ENCODE measurements around the gene TRPC4AP. TPM values are rescaled to one million over a fixed set of nuclear protein-coding genes. Genes with fewer than 3 reads are reported as not detected.

Gene TRPC4AP
- total RNA-seq, 1 experiment from 2014 or later = 48.6 TPM

DNA sequence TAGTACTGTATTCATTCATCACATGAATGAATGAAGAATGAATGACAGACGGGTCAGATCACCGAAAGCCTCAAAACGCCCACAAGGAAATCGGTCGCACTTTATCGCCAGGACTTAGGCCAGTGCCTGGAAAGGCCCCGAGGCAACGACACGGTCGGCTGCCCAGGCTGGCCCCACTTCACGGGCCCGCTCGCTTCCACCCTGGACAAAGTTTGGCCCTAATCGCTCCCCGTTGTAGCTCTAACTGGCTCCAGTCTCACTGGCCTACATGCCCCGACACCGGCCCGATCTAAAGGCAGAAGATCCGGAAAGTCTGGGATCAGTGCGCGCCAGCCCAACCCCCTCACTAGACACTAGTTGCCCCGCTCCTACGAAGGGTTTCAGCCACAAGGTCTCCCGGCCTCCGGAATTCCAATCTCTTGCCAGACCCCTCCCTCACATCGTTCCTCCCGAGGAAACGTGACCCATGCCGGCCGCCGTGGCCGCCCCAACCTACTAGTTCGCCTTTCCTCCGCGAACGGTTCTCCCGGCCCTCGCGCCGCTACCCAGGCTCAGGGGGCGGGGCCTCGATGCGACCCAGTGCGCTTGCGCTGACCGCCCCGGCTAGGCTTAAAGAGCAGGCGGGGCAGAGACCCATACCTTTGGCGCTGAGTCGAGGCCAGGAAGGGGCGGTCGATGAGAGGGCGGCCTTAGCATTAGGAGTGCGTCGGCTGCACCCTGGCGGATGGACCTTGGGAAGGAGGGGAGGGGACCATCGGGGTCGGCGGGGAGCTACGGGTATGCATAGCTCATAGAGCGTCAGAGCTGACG is 137.2 kb downstream of the TRPC4AP start, which contains the start of the genes GSS and MYH7B:
GSS (minus strand) TSS at position 576 of the 810 bp plus-strand sequence. CDS start 3,954 bp downstream, outside the sequence.
MYH7B (plus strand) TSS at position 638 of the 810 bp plus-strand sequence. CDS start 22,138 bp downstream, outside the sequence.
- ChIA-PET CTCF (interaction anchor here (0.6 to 3.3 kb wide), 3 partner anchors 80 to 120 kb away, joined by 4 to 26 read pairs (median 4); partner anchors contain the start of genes ACSS2 and GGT7), RAD21 (ENCODE audit: low non-redundant PET in 1 of 2, low total read pairs in 2 of 2, uncharacterized antibody in 2 of 2, unreplicated experiment in 2 of 2) (interaction anchor here (0.5 to 1.5 kb wide), 6 partner anchors 11 to 252 kb away, joined by 3 to 11 read pairs (median 4); partner anchors contain the start of gene ACSS2 (in 1 of the 2)), POLR2A (interaction anchor here (0.6 to 1.5 kb wide), 5 partner anchors 11 to 130 kb away, joined by 3 to 7 read pairs (median 3); partner anchors contain the start of genes ACSS2 and NCOA6)
- TSS peak; percentile 78 for BruUV-seq (replicated peaks)
- ATAC-seq (peak; percentile 94), DNase-seq (ENCODE audit: low read depth, low spot score) (peak; percentile 91)
- Histone ChIP-seq H3K27ac (ENCODE audit: low read depth, low read length) (peak within 1 kb of the TSS; percentile 75), H3K27me3 (ENCODE audit: insufficient read depth, low read length) (no peaks in the 10 kb centered on the region), H3K4me2 (ENCODE audit: low read length) (peak within 1 kb of the TSS; percentile 95), H3K9me2 (ENCODE audit: insufficient read depth) (no peaks in the 10 kb centered on the region), H3K9me3 (ENCODE audit: control insufficient read depth in 1 of 2, insufficient read depth in 1 of 2, low read depth in 1 of 2, low read length in 2 of 2) (no peaks in the 10 kb centered on the region), H2AFZ (ENCODE audit: low read depth, low read length, poor library complexity, severe bottlenecking) (peak within 1 kb of the TSS; percentile 37), H3K36me3 (ENCODE audit: control insufficient read depth in 1 of 2, insufficient read depth in 2 of 2, low read length in 2 of 2) (peaks cover 2 to 8% of the 10 kb centered on the region in 2 experiments; a peak in 1 of 4 replicates), H3K4me1 (ENCODE audit: control insufficient read depth in 1 of 2, insufficient read depth in 2 of 2, low read length in 2 of 2) (peaks cover 7 to 19% of the 10 kb centered on the region in 2 experiments), H3K9ac (ENCODE audit: low read length) (peak within 1 kb of the TSS; percentile 86), H4K20me1 (ENCODE audit: insufficient read depth) (no peaks in the 10 kb centered on the region), H3K79me2 (ENCODE audit: insufficient read depth, low read length) (peaks cover 15% of the 10 kb centered on the region), H3K4me3 (replicated peaks in 1 of 2; ENCODE audit: low read depth in 1 of 2, low read length in 2 of 2) (peak within 1 kb of the TSS; percentile 88 to 91)
- intact Hi-C loops (cut with micrococcal nuclease) = loop anchor here (1.0 kb wide), 1 partner anchor 79 kb away; the partner anchor contains the start of gene ACSS2
- TF ChIP-seq YY1 (IDR thresholded peaks at IDR 0.05; ENCODE audit: extremely low read depth, insufficient replicate concordance, low read depth, low read length) (peak; percentile 37), ZNF274 (IDR thresholded peaks at IDR 0.05; ENCODE audit: low read depth, low read length) (no peak), RAD21 (IDR thresholded peaks at IDR 0.05; ENCODE audit: low read depth) (peak; percentile 89), ZFX (IDR thresholded peaks at IDR 0.05) (peak; percentile 76), ZBTB33 (IDR thresholded peaks at IDR 0.05; ENCODE audit: extremely low read depth, insufficient replicate concordance, low read length) (peak; percentile 31), EZH2 (IDR thresholded peaks at IDR 0.05) (no peak), SRF (IDR thresholded peaks at IDR 0.05; ENCODE audit: low read depth) (peak; percentile 13; the same call in 1 of the 2 replicates), MAX (IDR thresholded peaks at IDR 0.05) (peak; percentile 47), SIN3A (IDR thresholded peaks at IDR 0.05; ENCODE audit: low read depth) (peak; percentile 17; the same call in 1 of the 2 replicates), EZH2phosphoT487 (IDR thresholded peaks at IDR 0.05; ENCODE audit: borderline replicate concordance) (no peak), CBX3 (IDR thresholded peaks at IDR 0.05; ENCODE audit: low read depth) (peak; percentile 54; the same call in 1 of the 2 replicates), TCF7L2 (IDR thresholded peaks at IDR 0.05; ENCODE audit: borderline replicate concordance, extremely low read depth, insufficient read depth, insufficient read length) (peak; percentile 47), POLR2A (IDR thresholded peaks at IDR 0.05; ENCODE audit: borderline replicate concordance, extremely low read depth, insufficient read depth, insufficient read length) (peak; percentile 88), POLR2AphosphoS5 (IDR thresholded peaks at IDR 0.05; ENCODE audit: low read depth, low read length) (peak; percentile 88), SP1 (IDR thresholded peaks at IDR 0.05; ENCODE audit: low read depth) (peak; percentile 70; the same call in 1 of the 2 replicates)
- TF ChIP-seq, protein P1, sequence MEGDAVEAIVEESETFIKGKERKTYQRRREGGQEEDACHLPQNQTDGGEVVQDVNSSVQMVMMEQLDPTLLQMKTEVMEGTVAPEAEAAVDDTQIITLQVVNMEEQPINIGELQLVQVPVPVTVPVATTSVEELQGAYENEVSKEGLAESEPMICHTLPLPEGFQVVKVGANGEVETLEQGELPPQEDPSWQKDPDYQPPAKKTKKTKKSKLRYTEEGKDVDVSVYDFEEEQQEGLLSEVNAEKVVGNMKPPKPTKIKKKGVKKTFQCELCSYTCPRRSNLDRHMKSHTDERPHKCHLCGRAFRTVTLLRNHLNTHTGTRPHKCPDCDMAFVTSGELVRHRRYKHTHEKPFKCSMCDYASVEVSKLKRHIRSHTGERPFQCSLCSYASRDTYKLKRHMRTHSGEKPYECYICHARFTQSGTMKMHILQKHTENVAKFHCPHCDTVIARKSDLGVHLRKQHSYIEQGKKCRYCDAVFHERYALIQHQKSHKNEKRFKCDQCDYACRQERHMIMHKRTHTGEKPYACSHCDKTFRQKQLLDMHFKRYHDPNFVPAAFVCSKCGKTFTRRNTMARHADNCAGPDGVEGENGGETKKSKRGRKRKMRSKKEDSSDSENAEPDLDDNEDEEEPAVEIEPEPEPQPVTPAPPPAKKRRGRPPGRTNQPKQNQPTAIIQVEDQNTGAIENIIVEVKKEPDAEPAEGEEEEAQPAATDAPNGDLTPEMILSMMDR (IDR thresholded peaks at IDR 0.05 in 2 of 3, conservative IDR thresholded peaks at IDR 0.05 in 1 of 3; ENCODE audit: borderline replicate concordance in 1 of 3, insufficient read depth in 1 of 3, low read depth in 2 of 3, low read length in 2 of 3) = peak; percentile 37 to 78 (median 49); a peak in 5 of 6 replicates
